H9 (cell line): ENCODE measurements around the gene DAPK2. TPM values are rescaled to one million over a fixed set of nuclear protein-coding genes. Genes with fewer than 3 reads are reported as not detected.

Experiments
- DNase-seq: peaks from one replicate; pipeline ENCODE4 v3.0.0-alpha.2; 2017
- H2AFZ ChIP-seq: one replicate; pipeline ENCODE4 v1.6.1; 2013; ENCODE audit warnings: mild to moderate bottlenecking, low read length, control low read depth, moderate library complexity
- H2AK5ac ChIP-seq: 2 replicates; pipeline ENCODE4 v1.6.1; 2013; ENCODE audit warnings: low read length, control low read depth, mixed read lengths; ENCODE audit not compliant: insufficient read length
- H2BK120ac ChIP-seq: one replicate; pipeline ENCODE4 v1.6.1; 2013; ENCODE audit warnings: low read depth, mild to moderate bottlenecking, low read length, control low read depth, inconsistent platforms; ENCODE audit not compliant: poor library complexity, severe bottlenecking
- H2BK12ac ChIP-seq: 2 replicates; pipeline ENCODE4 v1.6.1; 2013; ENCODE audit warnings: low read length, control low read depth, mixed read lengths, low read depth; ENCODE audit not compliant: insufficient read length
- H2BK15ac ChIP-seq: 2 replicates; pipeline ENCODE4 v1.6.1; 2013; ENCODE audit warnings: low read depth, low read length, control low read depth
- H2BK20ac ChIP-seq: one replicate; pipeline ENCODE4 v1.6.1; 2013; ENCODE audit warnings: low read depth, mild to moderate bottlenecking, low read length, control low read depth, inconsistent platforms; ENCODE audit not compliant: poor library complexity, severe bottlenecking
- H2BK5ac ChIP-seq: 2 replicates; pipeline ENCODE4 v1.6.1; 2013; ENCODE audit warnings: low read length, control low read depth, mixed read lengths; ENCODE audit not compliant: insufficient read length
- H3K14ac ChIP-seq: 2 replicates; pipeline ENCODE4 v1.6.1; 2013; ENCODE audit warnings: low read length, control low read depth; ENCODE audit not compliant: insufficient read depth
- H3K18ac ChIP-seq: 2 replicates; pipeline ENCODE4 v1.6.1; 2013; ENCODE audit warnings: low read depth, mild to moderate bottlenecking, mixed read lengths, low read length, control low read depth; ENCODE audit not compliant: insufficient read length
- H3K23ac ChIP-seq: 2 replicates; pipeline ENCODE4 v1.6.1; 2013; ENCODE audit warnings: low read length, control low read depth, mixed read lengths, low read depth; ENCODE audit not compliant: insufficient read length
- H3K23me2 ChIP-seq: 2 replicates; pipeline ENCODE4 v1.6.1; 2013; ENCODE audit warnings: low read depth, mild to moderate bottlenecking, mixed read lengths, low read length, control low read depth; ENCODE audit not compliant: insufficient read length, poor library complexity, severe bottlenecking
- H3K27ac ChIP-seq: 2 replicates; pipeline ENCODE4 v1.5.1; 2013; ENCODE audit warnings: low read length, control low read depth, mixed read lengths, low read depth; ENCODE audit not compliant: insufficient read length
- H3K27me3 ChIP-seq: 2 replicates; pipeline ENCODE4 v1.6.1; 2013; ENCODE audit warnings: low read length, control low read depth, inconsistent platforms; ENCODE audit not compliant: insufficient read depth
- H3K4ac ChIP-seq: 2 replicates; pipeline ENCODE4 v1.6.1; 2013; ENCODE audit warnings: low read depth, mild to moderate bottlenecking, control low read depth, inconsistent platforms, low read length, moderate library complexity
- H3K4me1 ChIP-seq: 2 replicates; pipeline ENCODE4 v1.6.1; 2013; ENCODE audit warnings: low read length, control low read depth, inconsistent platforms; ENCODE audit not compliant: insufficient read depth
- H3K4me2 ChIP-seq: 2 replicates; pipeline ENCODE4 v1.6.1; 2013; ENCODE audit warnings: low read length, control low read depth, mixed read lengths; ENCODE audit not compliant: insufficient read length, insufficient read depth
- H3K56ac ChIP-seq: 2 replicates; pipeline ENCODE4 v1.6.1; 2013; ENCODE audit warnings: low read depth, mild to moderate bottlenecking, mixed read lengths, low read length, control low read depth; ENCODE audit not compliant: insufficient read length
- H3K79me1 ChIP-seq: 2 replicates; pipeline ENCODE4 v1.6.1; 2013; ENCODE audit warnings: low read depth, mild to moderate bottlenecking, moderate library complexity, low read length, control low read depth, inconsistent platforms; ENCODE audit not compliant: insufficient read depth, poor library complexity, severe bottlenecking
- H3K79me2 ChIP-seq: 2 replicates; pipeline ENCODE4 v1.6.1; 2013; ENCODE audit warnings: low read length, control low read depth, inconsistent platforms; ENCODE audit not compliant: insufficient read depth
- H3K9ac ChIP-seq: 2 replicates; pipeline ENCODE4 v1.6.1; 2013; ENCODE audit warnings: low read length, control low read depth, mixed read lengths; ENCODE audit not compliant: insufficient read length; ENCODE audit errors: extremely low read depth
- H3K9me3 ChIP-seq: one replicate; pipeline ENCODE4 v1.6.1; 2013; ENCODE audit warnings: low read depth, low read length, inconsistent platforms; ENCODE audit not compliant: control insufficient read depth
- H3T11ph ChIP-seq: one replicate; pipeline ENCODE4 v1.6.1; 2013; ENCODE audit warnings: mild to moderate bottlenecking, low read length, control low read depth, inconsistent platforms
- H4K20me1 ChIP-seq: one replicate; pipeline ENCODE4 v1.6.1; 2013; ENCODE audit not compliant: control insufficient read depth, insufficient read length, insufficient read depth
- H4K5ac ChIP-seq: 2 replicates; pipeline ENCODE4 v1.6.1; 2013; ENCODE audit warnings: low read depth, mild to moderate bottlenecking, mixed read lengths, low read length, control low read depth; ENCODE audit not compliant: insufficient read length
- H4K8ac ChIP-seq: replicated peaks from 2 replicates; pipeline ENCODE4 v1.6.1; 2013; ENCODE audit warnings: low read length, control low read depth, mixed read lengths, low read depth; ENCODE audit not compliant: insufficient read length
- H4K91ac ChIP-seq: 2 replicates; pipeline ENCODE4 v1.6.1; 2013; ENCODE audit warnings: low read depth, mild to moderate bottlenecking, moderate library complexity, mixed read lengths, low read length, control low read depth; ENCODE audit not compliant: insufficient read length
- H3K27ac Mint-ChIP-seq, 3 experiments: 2 replicates in 2 of 3; 3 replicates in 1 of 3; pipeline ENCODE4 v1.8.0; 2020 to 2021; ENCODE audit warnings: mixed read lengths in 3 of 3, mild to moderate bottlenecking in 1 of 3, moderate library complexity in 1 of 3
- H3K27me3 Mint-ChIP-seq: 2 replicates; pipeline ENCODE4 v1.8.0; 2021; ENCODE audit warnings: low read depth, mild to moderate bottlenecking, moderate library complexity, mixed read lengths
- H3K36me3 Mint-ChIP-seq, 3 experiments: 2 replicates in 2 of 3; 3 replicates in 1 of 3; pipeline ENCODE4 v1.8.0; 2020 to 2021; ENCODE audit warnings: low read depth in 3 of 3, mixed read lengths in 3 of 3; ENCODE audit not compliant: insufficient read depth in 1 of 3
- H3K4me1 Mint-ChIP-seq, 2 experiments: 2 replicates each; pipeline ENCODE4 v1.8.0; 2020; ENCODE audit warnings: mixed read lengths in 2 of 2
- H3K4me3 Mint-ChIP-seq, 2 experiments: 2 replicates in 1 of 2; 3 replicates in 1 of 2; pipeline ENCODE4 v1.8.0; 2020 to 2021; ENCODE audit warnings: mild to moderate bottlenecking in 2 of 2, mixed read lengths in 2 of 2, moderate library complexity in 1 of 2
- H3K9me3 Mint-ChIP-seq, 2 experiments: 2 replicates in 1 of 2; 3 replicates in 1 of 2; pipeline ENCODE4 v1.8.0; 2020; ENCODE audit warnings: mild to moderate bottlenecking in 2 of 2, mixed read lengths in 2 of 2, moderate library complexity in 1 of 2
- WGBS: extraction: QIAGEN DNeasy Blood & Tissue Kit; methylation state at CpG from one replicate; pipeline ENCODE4 v1.1.7; 2013; ENCODE audit warnings: missing lambda C conversion rate, low lambda C conversion rate, mixed read lengths; ENCODE audit not compliant: insufficient read length; ENCODE audit errors: extremely low coverage; 5-methylcytosine and 5-hydroxymethylcytosine counted together
- total RNA-seq: library from RNA; stranded (reverse); gene quantifications from 2 replicates; pipeline ENCODE4 v1.2.1, GENCODE V29; 2021
- TF ChIP-seq, protein P1 (sequence below): fragments of 200-600 bp; sonication (generic); conservative IDR thresholded peaks from 3 replicates; pipeline ENCODE4 v1.8.0; 2021; ENCODE audit warnings: antibody characterized with exemption, mild to moderate bottlenecking

Gene DAPK2
- total RNA-seq, 1 experiment from 2014 or later, result 3.5 TPM

DNA sequence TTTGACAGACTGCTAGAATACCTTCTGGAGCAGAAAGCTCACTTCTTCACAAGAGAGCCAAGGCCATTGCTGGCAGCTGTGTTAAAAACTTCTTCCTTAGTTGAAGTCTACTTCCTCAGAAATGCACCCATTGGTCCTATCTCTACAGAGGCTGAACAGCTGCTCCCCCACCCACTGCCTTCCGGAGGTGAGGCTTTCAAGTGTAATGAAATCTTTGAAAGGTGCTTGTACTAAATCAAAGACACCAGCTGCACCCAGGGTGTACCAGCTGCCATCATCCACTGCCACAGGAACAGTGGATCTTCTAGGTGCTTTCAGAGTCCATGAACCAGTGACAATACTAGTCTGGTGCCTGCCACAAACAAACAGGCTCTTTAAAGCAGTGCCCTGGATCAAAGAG lies 186.1 kb downstream of the DAPK2 start:
- Histone ChIP-seq H2BK15ac (no peak overlapping the region), H3K9ac (no peak overlapping the region), H2AFZ (no peak overlapping the region), H3K23me2 (no peaks in the 10 kb centered on the region), H3K4me2 (no peak overlapping the region), H2AK5ac (no peak overlapping the region), H3K79me1 (no peaks in the 10 kb centered on the region), H4K5ac (no peak overlapping the region), H3K56ac (no peak overlapping the region), H3K27me3 (no peaks in the 10 kb centered on the region), H3K4me1 (no peaks in the 10 kb centered on the region), H2BK12ac (no peak overlapping the region), H4K8ac (no peak overlapping the region), H3K18ac (no peak overlapping the region), H2BK5ac (no peak overlapping the region), H3T11ph (no peak overlapping the region), H3K9me3 (no peaks in the 10 kb centered on the region), H4K20me1 (no peaks in the 10 kb centered on the region), H3K4ac (no peak overlapping the region), H3K79me2 (no peaks in the 10 kb centered on the region), H3K14ac (no peak overlapping the region), H2BK120ac (no peak overlapping the region), H4K91ac (no peak overlapping the region), H3K23ac (no peak overlapping the region), H3K27ac (no peak overlapping the region), H2BK20ac (no peak overlapping the region)
- TF ChIP-seq, protein P1, sequence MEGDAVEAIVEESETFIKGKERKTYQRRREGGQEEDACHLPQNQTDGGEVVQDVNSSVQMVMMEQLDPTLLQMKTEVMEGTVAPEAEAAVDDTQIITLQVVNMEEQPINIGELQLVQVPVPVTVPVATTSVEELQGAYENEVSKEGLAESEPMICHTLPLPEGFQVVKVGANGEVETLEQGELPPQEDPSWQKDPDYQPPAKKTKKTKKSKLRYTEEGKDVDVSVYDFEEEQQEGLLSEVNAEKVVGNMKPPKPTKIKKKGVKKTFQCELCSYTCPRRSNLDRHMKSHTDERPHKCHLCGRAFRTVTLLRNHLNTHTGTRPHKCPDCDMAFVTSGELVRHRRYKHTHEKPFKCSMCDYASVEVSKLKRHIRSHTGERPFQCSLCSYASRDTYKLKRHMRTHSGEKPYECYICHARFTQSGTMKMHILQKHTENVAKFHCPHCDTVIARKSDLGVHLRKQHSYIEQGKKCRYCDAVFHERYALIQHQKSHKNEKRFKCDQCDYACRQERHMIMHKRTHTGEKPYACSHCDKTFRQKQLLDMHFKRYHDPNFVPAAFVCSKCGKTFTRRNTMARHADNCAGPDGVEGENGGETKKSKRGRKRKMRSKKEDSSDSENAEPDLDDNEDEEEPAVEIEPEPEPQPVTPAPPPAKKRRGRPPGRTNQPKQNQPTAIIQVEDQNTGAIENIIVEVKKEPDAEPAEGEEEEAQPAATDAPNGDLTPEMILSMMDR, result no peak
- WGBS, result no CpG with 5 or more reads among the region's 1 CpG
- H3K9me3 Mint-ChIP-seq, result no peaks in the 10 kb centered on the region
- no peak overlapping the region for H3K27ac Mint-ChIP-seq
- H3K4me3 Mint-ChIP-seq, result no peak overlapping the region
- DNase-seq, result no peak
- H3K27me3 Mint-ChIP-seq, result no peaks in the 10 kb centered on the region; the same call in 1 of the 2 replicates
- peaks cover 0 to 6% of the 10 kb centered on the region in 2 experiments; a peak in 1 of 4 replicates for H3K4me1 Mint-ChIP-seq
- H3K36me3 Mint-ChIP-seq, result no peaks in the 10 kb centered on the region
